ENCODE measurements around the gene DUSP15.

- TF ChIP-seq, protein P1, sequence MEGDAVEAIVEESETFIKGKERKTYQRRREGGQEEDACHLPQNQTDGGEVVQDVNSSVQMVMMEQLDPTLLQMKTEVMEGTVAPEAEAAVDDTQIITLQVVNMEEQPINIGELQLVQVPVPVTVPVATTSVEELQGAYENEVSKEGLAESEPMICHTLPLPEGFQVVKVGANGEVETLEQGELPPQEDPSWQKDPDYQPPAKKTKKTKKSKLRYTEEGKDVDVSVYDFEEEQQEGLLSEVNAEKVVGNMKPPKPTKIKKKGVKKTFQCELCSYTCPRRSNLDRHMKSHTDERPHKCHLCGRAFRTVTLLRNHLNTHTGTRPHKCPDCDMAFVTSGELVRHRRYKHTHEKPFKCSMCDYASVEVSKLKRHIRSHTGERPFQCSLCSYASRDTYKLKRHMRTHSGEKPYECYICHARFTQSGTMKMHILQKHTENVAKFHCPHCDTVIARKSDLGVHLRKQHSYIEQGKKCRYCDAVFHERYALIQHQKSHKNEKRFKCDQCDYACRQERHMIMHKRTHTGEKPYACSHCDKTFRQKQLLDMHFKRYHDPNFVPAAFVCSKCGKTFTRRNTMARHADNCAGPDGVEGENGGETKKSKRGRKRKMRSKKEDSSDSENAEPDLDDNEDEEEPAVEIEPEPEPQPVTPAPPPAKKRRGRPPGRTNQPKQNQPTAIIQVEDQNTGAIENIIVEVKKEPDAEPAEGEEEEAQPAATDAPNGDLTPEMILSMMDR (IDR thresholded peaks at IDR 0.05) = no peak
- no peak for TF ChIP-seq POLR2A (IDR thresholded peaks at IDR 0.05)
Measured at GRCh38 chr20:31833931-31834521, 36.3 kb downstream of the DUSP15 start.
